Endothelial cell of umbilical vein (primary cell): ENCODE data around the gene TXNRD3. TPM values are rescaled to one million over a fixed set of nuclear protein-coding genes. Genes with fewer than 3 reads are reported as not detected.

ENCODE experiments used
- BruUV-seq: library from RNA; stranded (reverse); fragments of 400-500 nt; replicated peaks from 2 replicates; lab custom pipeline; 2021; lab: Mats Ljungman, UMichigan
- CTCF ChIA-PET: fragments of 300-600, 350-600 bp; sonication (Branson Sonifier 250); formaldehyde crosslinking; loops from one replicate; lab custom pipeline; 2021; ENCODE audit warnings: antibody characterized with exemption, inconsistent platforms; lab: Charles Lee
- POLR2A ChIA-PET: fragments of 300-600, 350-600 bp; sonication (Branson Sonifier 250); formaldehyde crosslinking; loops from one replicate; lab custom pipeline; 2021; ENCODE audit warnings: antibody characterized with exemption, inconsistent platforms; lab: Charles Lee
- DNase-seq: peaks from one replicate; pipeline ENCODE4 v3.0.0-alpha.2; 2011; ENCODE audit warnings: low read depth, low spot score
- FAIRE-seq: peaks from 2 replicates; lab custom pipeline; 2011; peaks lifted over from hg19 to GRCh38; lab: Jason Lieb, UNC
- H2AFZ ChIP-seq: 2 replicates; pipeline ENCODE4 v1.6.0; 2012; ENCODE audit warnings: low read depth, low read length, control low read depth, inconsistent platforms
- H3K27ac ChIP-seq: 2 replicates; pipeline ENCODE4 v1.5.1; 2011; ENCODE audit warnings: low read depth, mild to moderate bottlenecking, control low read depth, low read length, moderate library complexity; ENCODE audit not compliant: insufficient read depth
- H3K27me3 ChIP-seq, 2 experiments: 2 replicates each; pipeline versions ENCODE4 v1.6.0 to v1.6.1; 2011; ENCODE audit warnings: low read length in 2 of 2, mixed read lengths in 1 of 2; ENCODE audit not compliant: control insufficient read depth in 2 of 2, insufficient read depth in 2 of 2
- H3K36me3 ChIP-seq, 2 experiments: 2 replicates in 1 of 2; 3 replicates in 1 of 2; pipeline ENCODE4 v1.5.1; 2011; ENCODE audit warnings: low read length in 2 of 2, mild to moderate bottlenecking in 1 of 2, moderate library complexity in 1 of 2; ENCODE audit not compliant: control insufficient read depth in 2 of 2, insufficient read depth in 2 of 2; ENCODE audit errors: extremely low read depth in 1 of 2
- H3K4me1 ChIP-seq: 3 replicates; pipeline ENCODE4 v1.5.1; 2011; ENCODE audit warnings: mild to moderate bottlenecking, low read length; ENCODE audit not compliant: control insufficient read depth, insufficient read depth; ENCODE audit errors: extremely low read depth
- H3K4me2 ChIP-seq: 2 replicates; pipeline ENCODE4 v1.6.1; 2011; ENCODE audit warnings: low read length, control low read depth, mixed read lengths; ENCODE audit not compliant: insufficient read depth
- H3K4me3 ChIP-seq, 3 experiments: fragments of 200-600 bp in 1 of 3; sonication (generic), shearing (Covaris generic) in 1 of 3; replicated peaks in 1 of 3; 2 replicates each; pipeline ENCODE4 v1.5.1; 2011 to 2016; ENCODE audit warnings: control low read depth in 3 of 3, low read length in 3 of 3, mild to moderate bottlenecking in 2 of 3, inconsistent platforms in 1 of 3, low read depth in 1 of 3, moderate library complexity in 1 of 3; ENCODE audit not compliant: insufficient read depth in 1 of 3
- H3K79me2 ChIP-seq: 2 replicates; pipeline ENCODE4 v1.6.0; 2012; ENCODE audit warnings: low read length, inconsistent platforms; ENCODE audit not compliant: control insufficient read depth, insufficient read depth
- H3K9ac ChIP-seq: replicated peaks from 2 replicates; pipeline ENCODE3; 2011; ENCODE audit warnings: low read length, control low read depth; ENCODE audit not compliant: insufficient read depth; ENCODE audit errors: extremely low read depth
- H3K9me1 ChIP-seq: replicated peaks from 3 replicates; pipeline ENCODE4 v1.6.0; 2011; ENCODE audit warnings: mild to moderate bottlenecking, low read length; ENCODE audit not compliant: control insufficient read depth, insufficient read depth; ENCODE audit errors: extremely low read depth
- H3K9me3 ChIP-seq: replicated peaks from 2 replicates; pipeline ENCODE4 v1.5.1; 2012; ENCODE audit warnings: low read length, inconsistent platforms; ENCODE audit not compliant: control insufficient read depth, insufficient read depth
- H4K20me1 ChIP-seq: replicated peaks from 2 replicates; pipeline ENCODE3; 2011; ENCODE audit warnings: mild to moderate bottlenecking, low read length; ENCODE audit not compliant: control insufficient read depth, insufficient read depth; ENCODE audit errors: extremely low read depth
- CTCF ChIP-seq, 2 donors: IDR thresholded peaks; 1 replicate in 1 of 2; 2 replicates in 1 of 2; pipeline ENCODE4 v1.5.1; 2011; ENCODE audit warnings: low read length in 2 of 2, mild to moderate bottlenecking in 2 of 2, moderate library complexity in 2 of 2, control low read depth in 1 of 2, inconsistent platforms in 1 of 2, low read depth in 1 of 2; ENCODE audit not compliant: insufficient read depth in 1 of 2; ENCODE audit errors: extremely low read depth in 1 of 2
- EZH2 ChIP-seq: IDR thresholded peaks from 2 replicates; pipeline ENCODE4 v1.6.1; 2012; ENCODE audit warnings: borderline replicate concordance, low read depth, mild to moderate bottlenecking, moderate library complexity, low read length, inconsistent platforms; ENCODE audit not compliant: severe bottlenecking
- FOS ChIP-seq: IDR thresholded peaks from 2 replicates; pipeline ENCODE4 v1.6.1; 2011; ENCODE audit warnings: mild to moderate bottlenecking, low read length, moderate library complexity, borderline replicate concordance; ENCODE audit not compliant: insufficient read depth
- GATA2 ChIP-seq: IDR thresholded peaks from 2 replicates; pipeline ENCODE4 v1.7.0; 2011; ENCODE audit warnings: low read depth, mild to moderate bottlenecking, moderate library complexity, mixed read lengths, low read length; ENCODE audit not compliant: insufficient read length, insufficient read depth
- JUN ChIP-seq: IDR thresholded peaks from 2 replicates; pipeline ENCODE4 v1.6.1; 2011; ENCODE audit warnings: borderline replicate concordance, low read depth; ENCODE audit not compliant: insufficient read length, insufficient read depth
- MAX ChIP-seq: IDR thresholded peaks from 2 replicates; pipeline ENCODE4 v1.6.1; 2011; ENCODE audit not compliant: insufficient read depth, insufficient read length
- MYC ChIP-seq: IDR thresholded peaks from one replicate; pipeline ENCODE4 v1.6.1; 2011; ENCODE audit warnings: mild to moderate bottlenecking, low read depth, low read length
- POLR2A ChIP-seq: IDR thresholded peaks from 2 replicates; pipeline ENCODE4 v1.6.1; 2012; ENCODE audit warnings: low read depth, mild to moderate bottlenecking, control low read depth, low read length
- POLR2AphosphoS5 ChIP-seq: IDR thresholded peaks from 2 replicates; pipeline ENCODE4 v1.6.1; 2012; ENCODE audit warnings: low read depth, mild to moderate bottlenecking, control low read depth, low read length, moderate library complexity; ENCODE audit not compliant: insufficient read depth
- dilution Hi-C: fragments of 300-500 bp; cut with MboI; formaldehyde crosslinking; loops from one replicate; pipeline ENCODE4 v1.15.0; 2019; ENCODE audit warnings: low sequenced_read_pairs; ENCODE audit not compliant: extremely low pct_ligation_motif_present
- intact Hi-C: fragments of 100-400 bp; cut with micrococcal nuclease; formaldehyde crosslinking; loops from one replicate; pipeline ENCODE4 v1.10.0; 2022
- polyA plus RNA-seq, 4 experiments: library from polyadenylated mRNA; depleted of rRNA in 3 of 4; stranded (reverse) in 3 of 4; unstranded in 1 of 4; fragments of >200 nt; gene quantifications; 2 replicates each; pipeline versions ENCODE4 v1.2.1 to v1.2.3, GENCODE V29; 2011 to 2012; ENCODE audit warnings: missing spikeins in 1 of 4
- total RNA-seq: library from RNA; stranded (reverse); gene quantifications from 2 replicates; pipeline ENCODE4 v1.2.3, GENCODE V29; 2021

TXNRD3 gene
- total and polyA plus RNA-seq, 2 donors (not counting 3 experiments of a cell fraction or from before 2014, with no cell fraction given): 2.6 to 7.1 TPM

- H3K27ac ChIP-seq: no peak overlapping the region
- H4K20me1 ChIP-seq: no peaks in the 10 kb centered on the region
- no TSS peak for BruUV-seq
- H3K9ac ChIP-seq: no peak overlapping the region
- FAIRE-seq (no peak), DNase-seq (no peak)
- ChIA-PET POLR2A (no interaction called here), CTCF (no interaction called here)
- no peaks in the 10 kb centered on the region for H3K4me1 ChIP-seq
- no peaks in the 10 kb centered on the region for H3K9me3 ChIP-seq
- dilution Hi-C loops: no loop called here
- H2AFZ ChIP-seq: no peak overlapping the region
- intact Hi-C loops: no loop called here
- no peaks in the 10 kb centered on the region for H3K36me3 ChIP-seq
- TF ChIP-seq MAX (no peak), MYC (no peak), POLR2AphosphoS5 (no peak), CTCF (IDR thresholded peaks at IDR 0.05; ENCODE audit: extremely low read depth in 1 of 2, insufficient read depth in 1 of 2, low read depth in 1 of 2, low read length in 2 of 2) (no peak), EZH2 (no peak), JUN (no peak), POLR2A (no peak), GATA2 (no peak), FOS (no peak)
- peaks cover 3% of the 10 kb centered on the region in 2 experiments for H3K27me3 ChIP-seq
- no peak overlapping the region for H3K4me3 ChIP-seq
- H3K79me2 ChIP-seq: no peaks in the 10 kb centered on the region
- H3K4me2 ChIP-seq: no peak overlapping the region
- H3K9me1 ChIP-seq: no peaks in the 10 kb centered on the region
These were observed 30.6 kb upstream of the TXNRD3 start for GRCh38 chr3:126685493-126685892.
